Osteocyte (in vitro differentiated cells): Measurements from ENCODE around the gene GLG1. TPM values are rescaled to one million over a fixed set of nuclear protein-coding genes. Genes with fewer than 3 reads are reported as not detected.
"Not testable (repeated sequence)": the region's sequence is repeated elsewhere in the genome, so short reads cannot be mapped to it uniquely, and the experiment has no call there.

Experiments used
- DNase-seq: peaks from one replicate; pipeline ENCODE4 v3.0.0; 2021; ENCODE audit warnings: mixed read lengths; ENCODE audit not compliant: unreplicated experiment; ENCODE audit errors: extremely low spot score
- H3K27ac Mint-ChIP-seq: one replicate; pipeline ENCODE4 v1.8.0; 2021; ENCODE audit warnings: mild to moderate bottlenecking, mixed read lengths; ENCODE audit not compliant: unreplicated experiment
- H3K27me3 Mint-ChIP-seq: one replicate; pipeline ENCODE4 v1.8.0; 2021; ENCODE audit warnings: mixed read lengths; ENCODE audit not compliant: unreplicated experiment
- H3K36me3 Mint-ChIP-seq: one replicate; pipeline ENCODE4 v1.8.0; 2021; ENCODE audit warnings: mixed read lengths; ENCODE audit not compliant: unreplicated experiment
- H3K4me1 Mint-ChIP-seq: one replicate; pipeline ENCODE4 v1.8.0; 2021; ENCODE audit warnings: mixed read lengths; ENCODE audit not compliant: unreplicated experiment
- H3K4me3 Mint-ChIP-seq: one replicate; pipeline ENCODE4 v1.8.0; 2021; ENCODE audit warnings: mild to moderate bottlenecking, moderate library complexity, mixed read lengths; ENCODE audit not compliant: unreplicated experiment
- H3K9me3 Mint-ChIP-seq: one replicate; pipeline ENCODE4 v1.8.0; 2021; ENCODE audit warnings: mixed read lengths; ENCODE audit not compliant: unreplicated experiment
- CTCF ChIP-seq: fragments of 200-600 bp; sonication (generic); IDR thresholded peaks from 2 replicates; pipeline ENCODE4 v1.5.0; 2021; ENCODE audit warnings: antibody characterized with exemption, mild to moderate bottlenecking, moderate library complexity
- total RNA-seq: library from RNA; stranded (reverse); gene quantifications from 2 replicates; pipeline ENCODE4 v1.2.1, GENCODE V29; 2021

GLG1 gene
- total RNA-seq, 1 donor from 2014 or later, result 241 TPM

DNA sequence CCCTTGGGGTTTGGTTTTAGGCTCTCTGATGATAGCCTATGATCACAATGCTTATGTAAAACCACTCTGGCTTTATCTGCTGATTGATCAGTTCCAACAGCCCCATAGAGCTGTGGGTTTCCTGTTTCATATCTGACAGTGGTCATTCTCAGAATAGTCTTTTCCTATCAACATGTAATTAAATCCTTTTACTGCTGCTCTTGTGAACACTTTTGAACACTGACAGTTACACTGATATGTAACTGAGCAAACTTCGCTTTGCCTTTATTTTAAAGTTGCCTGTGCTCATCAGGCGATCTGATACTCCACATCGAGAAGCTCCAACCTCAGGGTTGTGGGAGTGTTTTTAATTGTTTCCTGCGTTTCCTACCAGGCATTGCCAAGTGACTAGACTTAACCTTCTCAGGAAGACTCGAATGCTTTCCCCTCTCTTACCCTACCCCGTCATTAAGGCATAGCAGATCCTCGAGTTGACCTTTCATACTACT, 168.4 kb downstream of the GLG1 start:
- no peaks in the 10 kb centered on the region for H3K9me3 Mint-ChIP-seq
- no peaks in the 10 kb centered on the region for H3K4me1 Mint-ChIP-seq
- no peak for DNase-seq
- H3K27me3 Mint-ChIP-seq, result no peaks in the 10 kb centered on the region
- H3K36me3 Mint-ChIP-seq, result peaks cover 12% of the 10 kb centered on the region
- H3K27ac Mint-ChIP-seq, result no peak overlapping the region
- H3K4me3 Mint-ChIP-seq, result no peak overlapping the region
- no peak for TF ChIP-seq CTCF

DNA sequence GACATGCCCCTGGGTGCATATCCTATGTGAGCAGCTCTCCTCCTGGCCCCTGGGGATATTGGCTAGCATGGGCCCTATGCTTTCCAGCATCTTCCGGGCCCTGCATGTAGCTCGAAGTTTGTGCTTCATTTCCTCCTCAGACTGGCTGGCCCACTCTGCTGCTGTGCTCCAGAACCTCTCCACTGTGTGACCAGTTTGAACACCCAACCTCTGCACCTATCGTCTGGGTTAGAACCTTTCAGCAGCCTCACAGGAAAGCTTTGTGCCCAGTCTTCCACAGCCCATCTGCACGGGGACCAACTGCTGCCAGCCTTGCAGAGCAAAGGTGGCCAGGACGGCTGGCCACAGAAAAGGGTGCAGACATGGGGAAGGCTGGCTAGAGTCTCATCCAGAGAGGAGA, 175.4 kb downstream of the GLG1 start:
- no peak for DNase-seq
- Mint-ChIP-seq H3K4me3 (no peak overlapping the region), H3K36me3 (peaks cover 3% of the 10 kb centered on the region), H3K4me1 (peaks cover 3% of the 10 kb centered on the region), H3K9me3 (no peaks in the 10 kb centered on the region), H3K27me3 (no peaks in the 10 kb centered on the region), H3K27ac (no peak overlapping the region)
- TF ChIP-seq CTCF, result no peak

GRCh38 chr16:74430036-74430712, 176.7 kb downstream of the GLG1 start:
- not testable (repeated sequence) for DNase-seq, H3K27ac Mint-ChIP-seq, H3K4me1 Mint-ChIP-seq, H3K9me3 Mint-ChIP-seq, H3K36me3 Mint-ChIP-seq, H3K27me3 Mint-ChIP-seq, H3K4me3 Mint-ChIP-seq
- peak; percentile 76 for TF ChIP-seq CTCF

GRCh38 chr16:74428493-74428892, 178.4 kb downstream of the GLG1 start:
- not testable (repeated sequence) for H3K9me3 Mint-ChIP-seq, H3K36me3 Mint-ChIP-seq, H3K27ac Mint-ChIP-seq, H3K27me3 Mint-ChIP-seq, DNase-seq, H3K4me1 Mint-ChIP-seq, H3K4me3 Mint-ChIP-seq

DNA sequence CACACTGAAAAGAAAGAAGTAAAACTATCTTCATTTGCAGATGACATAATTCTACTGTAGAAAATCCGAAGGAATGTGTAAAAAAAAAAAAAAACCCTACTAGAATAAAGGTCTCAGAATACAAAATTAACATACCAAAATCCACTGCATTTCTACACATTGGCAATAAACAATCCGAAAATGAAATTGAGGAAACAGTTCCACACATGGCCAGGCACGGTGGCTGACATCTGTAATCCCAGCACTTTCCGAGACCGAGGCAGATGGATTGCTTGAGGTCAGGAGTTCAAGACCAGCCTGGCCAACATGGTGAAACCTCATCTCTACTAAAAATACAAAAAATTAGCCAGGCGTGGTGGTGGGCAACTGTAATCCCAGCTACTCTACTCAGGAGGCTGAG, 181.2 kb downstream of the GLG1 start:
- not testable (repeated sequence) for DNase-seq, H3K9me3 Mint-ChIP-seq, H3K27ac Mint-ChIP-seq, H3K27me3 Mint-ChIP-seq, H3K4me1 Mint-ChIP-seq, H3K4me3 Mint-ChIP-seq, H3K36me3 Mint-ChIP-seq

GRCh38 chr16:74423721-74424120, 183.2 kb downstream of the GLG1 start:
- not testable (repeated sequence) for H3K4me3 Mint-ChIP-seq, H3K4me1 Mint-ChIP-seq, H3K9me3 Mint-ChIP-seq, H3K27me3 Mint-ChIP-seq, H3K27ac Mint-ChIP-seq, H3K36me3 Mint-ChIP-seq, DNase-seq

GRCh38 chr16:74422086-74422485, 184.8 kb downstream of the GLG1 start:
- not testable (repeated sequence) for DNase-seq, H3K27ac Mint-ChIP-seq, H3K27me3 Mint-ChIP-seq, H3K9me3 Mint-ChIP-seq, H3K4me3 Mint-ChIP-seq, H3K36me3 Mint-ChIP-seq, H3K4me1 Mint-ChIP-seq

DNA sequence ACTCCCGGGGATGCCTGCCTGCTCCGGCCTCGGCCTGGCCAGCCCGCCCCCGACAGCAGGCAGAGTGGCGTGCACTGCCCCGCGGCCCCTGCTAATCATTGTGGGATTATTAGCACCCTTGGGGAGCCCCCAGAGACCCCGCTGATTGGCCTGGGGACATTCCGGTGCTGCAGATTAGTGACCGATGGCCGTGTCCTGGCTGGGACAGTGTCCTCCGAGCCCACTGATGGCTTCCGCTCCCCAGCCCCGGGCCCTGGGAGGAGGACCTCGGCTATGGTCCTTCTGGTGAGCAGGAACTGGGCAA, 185.5 kb downstream of the GLG1 start:
- H3K4me3 Mint-ChIP-seq, H3K36me3 Mint-ChIP-seq, H3K9me3 Mint-ChIP-seq, H3K27me3 Mint-ChIP-seq, H3K27ac Mint-ChIP-seq, H3K4me1 Mint-ChIP-seq, DNase-seq: not testable (repeated sequence)

DNA sequence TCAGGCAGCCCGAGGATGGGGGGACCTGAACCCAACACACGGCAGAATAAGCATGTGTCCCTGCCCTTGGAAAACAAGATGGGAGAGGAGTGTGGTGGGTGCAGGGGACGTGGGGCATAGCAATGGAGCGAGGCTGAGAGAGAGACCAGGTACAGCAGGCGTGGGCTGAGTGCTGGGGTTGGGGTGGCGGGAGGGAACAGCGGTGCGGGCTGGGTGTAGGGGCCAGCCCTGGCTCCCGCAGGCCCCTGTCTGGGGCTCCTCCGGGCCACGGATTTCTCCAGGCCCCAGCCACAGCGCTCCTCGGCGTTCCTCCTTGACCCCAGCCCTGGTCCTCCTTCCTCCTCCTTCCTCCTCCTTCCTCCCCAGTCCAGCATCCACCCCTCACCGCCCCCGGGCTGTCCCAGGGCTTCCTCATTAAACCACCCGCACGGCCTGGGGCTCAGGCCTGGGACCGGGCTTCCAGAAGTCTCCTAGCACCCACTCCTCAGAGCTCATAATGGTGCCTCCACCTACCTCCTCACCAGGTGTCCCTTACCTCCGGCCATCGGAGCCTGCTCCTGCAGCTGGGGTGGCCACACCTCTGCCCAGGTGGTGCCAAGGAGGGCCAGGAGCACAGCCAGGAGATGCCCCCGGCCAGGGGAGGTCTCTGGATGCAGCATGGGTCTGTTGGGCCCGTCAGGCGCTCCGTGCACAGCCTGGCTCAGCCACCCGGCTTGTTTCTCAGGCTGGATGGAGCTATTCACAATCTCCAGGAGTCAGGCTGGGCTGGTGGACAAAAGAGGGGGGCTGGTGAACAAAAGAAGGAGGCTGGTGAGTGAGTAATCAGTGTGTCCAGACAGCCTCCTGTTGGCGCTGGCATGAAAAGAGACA, 186.1 kb downstream of the GLG1 start, which contains the start of gene CLEC18B:
Gene CLEC18B (minus strand): TSS at position 867 of the 870 bp plus-strand sequence. CDS start 208 bp downstream, at position 659.
- not testable (repeated sequence) for H3K36me3 Mint-ChIP-seq, H3K9me3 Mint-ChIP-seq, DNase-seq, H3K27ac Mint-ChIP-seq, H3K27me3 Mint-ChIP-seq, H3K4me1 Mint-ChIP-seq, H3K4me3 Mint-ChIP-seq
